SU-DHL-6 (cell line): ENCODE data around the gene GTF2IRD2.
"Not testable (repeated sequence)": the region's sequence is repeated elsewhere in the genome, so short reads cannot be mapped to it uniquely, and the experiment has no call there.

Experiments
- CTCF ChIP-seq: fragments of 200-600 bp; sonication (generic); IDR thresholded peaks from one replicate; pipeline ENCODE4 v1.5.1; 2017; ENCODE audit warnings: antibody characterized with exemption, mild to moderate bottlenecking, low read length, moderate library complexity; ENCODE audit not compliant: insufficient read depth, poor library complexity, severe bottlenecking
- EZH2phosphoT487 ChIP-seq: fragments of 200-600 bp; sonication (generic), shearing (Covaris generic); conservative IDR thresholded peaks from 2 replicates; pipeline ENCODE4 v1.6.1; 2018; ENCODE audit warnings: mild to moderate bottlenecking, antibody characterized with exemption, low read length, moderate library complexity, mixed read lengths

DNA sequence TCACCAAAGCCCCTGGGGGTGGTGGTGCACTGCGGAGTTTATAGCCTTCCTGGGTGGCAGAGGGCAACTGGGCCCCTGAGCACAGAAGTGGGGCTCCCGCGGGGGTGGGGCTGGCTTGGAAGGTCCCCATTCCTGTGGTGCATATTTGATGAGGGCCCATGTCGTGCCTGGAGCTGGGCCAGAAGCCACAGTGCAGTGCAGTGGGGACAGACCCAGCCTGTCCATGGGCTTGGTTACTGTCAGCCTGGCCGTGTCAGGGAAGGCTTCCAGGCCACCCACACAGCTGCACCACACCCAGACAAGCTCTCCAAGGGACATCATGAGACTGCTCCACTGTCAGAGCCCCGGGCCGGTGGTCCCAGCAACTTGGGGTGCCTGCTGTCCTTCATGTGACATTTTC, 84.9 kb downstream of the GTF2IRD2 start:
- TF ChIP-seq CTCF, EZH2phosphoT487: not testable (repeated sequence)
